Loucy (cell line): Measurements from ENCODE around the gene CASZ1.

Experiments
- H2AFZ ChIP-seq: fragments of 200-600 bp; sonication (generic); 2 replicates; pipeline ENCODE4 v1.6.0; 2016; ENCODE audit warnings: antibody characterized with exemption, mild to moderate bottlenecking, low read length, moderate library complexity
- H3F3A ChIP-seq: fragments of 200-600 bp; 2 replicates; pipeline ENCODE4 v1.6.0; 2016; ENCODE audit warnings: antibody characterized with exemption, low read depth, mild to moderate bottlenecking
- H3K27me3 ChIP-seq: fragments of 200-600 bp; sonication (generic); 2 replicates; pipeline ENCODE4 v1.6.1; 2014; ENCODE audit warnings: low read length, mild to moderate bottlenecking; ENCODE audit not compliant: insufficient read depth, poor library complexity, severe bottlenecking
- H3K36me3 ChIP-seq: fragments of 200-600 bp; sonication (generic); 2 replicates; pipeline ENCODE4 v1.6.1; 2016; ENCODE audit warnings: low read length; ENCODE audit not compliant: insufficient read depth
- H3K4me1 ChIP-seq: fragments of 200-600 bp; sonication (generic); 2 replicates; pipeline ENCODE4 v1.5.1; 2014; ENCODE audit warnings: low read length, mild to moderate bottlenecking; ENCODE audit not compliant: insufficient read depth, poor library complexity, severe bottlenecking
- H3K4me2 ChIP-seq: fragments of 200-600 bp; sonication (generic); 2 replicates; pipeline ENCODE4 v1.6.0; 2014; ENCODE audit warnings: antibody characterized with exemption, low read length, low read depth, mild to moderate bottlenecking; ENCODE audit not compliant: poor library complexity, severe bottlenecking
- H3K4me3 ChIP-seq: fragments of 200-600 bp; sonication (generic); 2 replicates; pipeline ENCODE4 v1.5.1; 2014; ENCODE audit warnings: low read length, mild to moderate bottlenecking, mixed read lengths; ENCODE audit not compliant: poor library complexity, severe bottlenecking
- H3K79me2 ChIP-seq: fragments of 200-600 bp; sonication (generic); 2 replicates; pipeline ENCODE4 v1.6.1; 2014; ENCODE audit warnings: low read length; ENCODE audit not compliant: insufficient read depth
- H3K9ac ChIP-seq: fragments of 200-600 bp; sonication (generic); 2 replicates; pipeline ENCODE4 v1.6.0; 2014; ENCODE audit warnings: mild to moderate bottlenecking, low read depth, low read length, moderate library complexity; ENCODE audit not compliant: poor library complexity, severe bottlenecking
- H3K9me2 ChIP-seq: fragments of 200-600 bp; sonication (generic); replicated peaks from 2 replicates; pipeline ENCODE4 v1.6.1; 2016; ENCODE audit warnings: low read depth, low read length, mixed read lengths
- H3K9me3 ChIP-seq: fragments of 200-600 bp; sonication (generic); 2 replicates; pipeline ENCODE4 v1.6.1; 2014; ENCODE audit warnings: mild to moderate bottlenecking, antibody characterized with exemption, low read length, low read depth; ENCODE audit not compliant: insufficient read depth
- H4K20me1 ChIP-seq: fragments of 200-600 bp; sonication (generic); 2 replicates; pipeline ENCODE4 v1.6.0; 2014; ENCODE audit warnings: antibody characterized with exemption, low read length, mild to moderate bottlenecking; ENCODE audit not compliant: insufficient read depth, poor library complexity, severe bottlenecking
- CTCF ChIP-seq: fragments of 200-600 bp; sonication (generic); conservative IDR thresholded peaks from 2 replicates; pipeline ENCODE4 v1.5.1; 2014; ENCODE audit warnings: mild to moderate bottlenecking, antibody characterized with exemption, low read length
- EZH2phosphoT487 ChIP-seq: fragments of 200-600 bp; IDR thresholded peaks from 2 replicates; pipeline ENCODE4 v1.6.1; 2018; ENCODE audit warnings: antibody characterized with exemption, mild to moderate bottlenecking, moderate library complexity, borderline replicate concordance

CASZ1 gene

GRCh38 chr1:10820422-10820821, 24.0 kb upstream of the CASZ1 start:
- Histone ChIP-seq H3K4me3 (no peak overlapping the region), H3K4me1 (no peaks in the 10 kb centered on the region), H3K4me2 (no peak overlapping the region), H3K36me3 (no peaks in the 10 kb centered on the region), H3K9me2 (no peaks in the 10 kb centered on the region), H3K79me2 (no peaks in the 10 kb centered on the region), H3K9me3 (no peaks in the 10 kb centered on the region), H3K9ac (no peak overlapping the region), H2AFZ (no peak overlapping the region), H3F3A (no peaks in the 10 kb centered on the region), H4K20me1 (no peaks in the 10 kb centered on the region), H3K27me3 (no peaks in the 10 kb centered on the region)
- no peak for TF ChIP-seq CTCF
- TF ChIP-seq EZH2phosphoT487 = no peak

- no peaks in the 10 kb centered on the region for H3F3A ChIP-seq
These were observed 22.9 kb upstream of the CASZ1 start for GRCh38 chr1:10819198-10819901.

GRCh38 chr1:10818262-10819197, 22.1 kb upstream of the CASZ1 start:
- H3K9me2 ChIP-seq = no peaks in the 10 kb centered on the region
- TF ChIP-seq CTCF = no peak
- TF ChIP-seq EZH2phosphoT487 = no peak
- no peak overlapping the region for H3K4me3 ChIP-seq
- H3K79me2 ChIP-seq = no peaks in the 10 kb centered on the region
- H3K27me3 ChIP-seq = no peaks in the 10 kb centered on the region
- no peak overlapping the region for H3K9ac ChIP-seq
- H3K4me1 ChIP-seq = no peaks in the 10 kb centered on the region
- no peak overlapping the region for H3K4me2 ChIP-seq
- H4K20me1 ChIP-seq = no peaks in the 10 kb centered on the region
- H3K36me3 ChIP-seq = no peaks in the 10 kb centered on the region
- no peaks in the 10 kb centered on the region for H3F3A ChIP-seq
- H2AFZ ChIP-seq = no peak overlapping the region
- H3K9me3 ChIP-seq = no peaks in the 10 kb centered on the region

More at GRCh38 chr1:10819198-10819901, 22.9 kb upstream of the CASZ1 start:
- Histone ChIP-seq H2AFZ (no peak overlapping the region), H3K79me2 (no peaks in the 10 kb centered on the region), H3K4me1 (no peaks in the 10 kb centered on the region), H3K4me3 (no peak overlapping the region), H3K9me2 (no peaks in the 10 kb centered on the region), H3K9me3 (no peaks in the 10 kb centered on the region), H3K36me3 (no peaks in the 10 kb centered on the region), H4K20me1 (no peaks in the 10 kb centered on the region), H3K9ac (no peak overlapping the region), H3K27me3 (no peaks in the 10 kb centered on the region), H3K4me2 (no peak overlapping the region)
- TF ChIP-seq EZH2phosphoT487 (no peak), CTCF (no peak)
